GM13977 (cell line): Measurements from ENCODE around the gene OR10W1.

Experiments
- DNase-seq: peaks from one replicate; pipeline ENCODE4 v3.0.0; 2012; ENCODE audit warnings: low spot score
- CTCF ChIP-seq: IDR thresholded peaks from 2 replicates; pipeline ENCODE4 v1.5.1; 2012; ENCODE audit warnings: mild to moderate bottlenecking, control low read depth; ENCODE audit not compliant: insufficient read depth; ENCODE audit errors: extremely low read depth, missing control alignments
- in situ Hi-C: fragments of 300-500 bp; cut with MboI; formaldehyde crosslinking; loops from one replicate; pipeline ENCODE4 v1.12.0; 2022; ENCODE audit warnings: low sequenced_read_pairs, low pct_unique_long_range_greater_than_20kb, mixed read lengths, inconsistent platforms; ENCODE audit not compliant: unreplicated experiment

Gene OR10W1

DNA sequence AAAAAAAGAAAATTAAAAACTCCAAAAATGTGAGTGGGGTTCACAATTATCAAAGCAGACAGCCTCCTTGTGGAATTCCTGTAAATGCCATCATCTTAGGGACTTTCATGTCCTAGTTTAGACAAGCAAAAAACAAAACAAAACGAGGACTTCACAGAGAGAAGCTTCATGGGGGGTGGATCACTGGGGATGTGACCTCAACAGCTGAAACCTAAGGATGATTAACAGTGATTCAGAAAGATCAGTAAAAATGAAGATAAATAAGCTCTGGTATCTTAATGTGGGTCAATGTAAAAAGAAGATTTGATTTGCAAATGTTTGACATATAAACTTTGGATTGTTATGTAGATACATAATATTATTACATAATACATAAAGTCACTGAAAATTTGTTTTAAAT lies 8.1 kb upstream of the OR10W1 start:
- in situ Hi-C loops, result no loop called here

DNA sequence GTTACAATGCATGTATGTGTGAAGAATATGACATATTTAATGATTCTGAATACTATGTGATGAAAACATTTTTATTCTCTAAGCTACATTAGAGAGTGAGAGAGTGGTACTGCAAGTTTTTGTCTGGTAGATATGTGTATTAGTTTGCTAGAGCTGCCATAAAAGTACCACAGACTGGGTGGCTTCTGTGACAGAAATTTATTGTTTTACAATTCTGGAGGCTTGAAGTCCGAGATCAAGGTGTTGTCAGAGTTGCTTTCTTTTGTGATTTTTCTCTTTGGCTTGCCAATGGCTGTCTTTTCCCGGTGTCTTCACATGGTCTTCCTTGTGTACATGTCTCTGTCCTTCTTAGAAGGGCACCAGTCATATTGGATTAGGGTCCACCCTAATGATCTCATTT lies 6.9 kb upstream of the OR10W1 start:
- TF ChIP-seq CTCF, result no peak
- no peak for DNase-seq
- in situ Hi-C loops, result no loop called here

More for the DNA sequence above, 8.1 kb upstream of the OR10W1 start:
- DNase-seq, result no peak
- TF ChIP-seq CTCF, result no peak

GRCh38 chr11:58259983-58260382 lies 8.1 kb downstream of the OR10W1 start:
- no peak for DNase-seq
- no peak for TF ChIP-seq CTCF
- in situ Hi-C loops, result no loop called here

DNA sequence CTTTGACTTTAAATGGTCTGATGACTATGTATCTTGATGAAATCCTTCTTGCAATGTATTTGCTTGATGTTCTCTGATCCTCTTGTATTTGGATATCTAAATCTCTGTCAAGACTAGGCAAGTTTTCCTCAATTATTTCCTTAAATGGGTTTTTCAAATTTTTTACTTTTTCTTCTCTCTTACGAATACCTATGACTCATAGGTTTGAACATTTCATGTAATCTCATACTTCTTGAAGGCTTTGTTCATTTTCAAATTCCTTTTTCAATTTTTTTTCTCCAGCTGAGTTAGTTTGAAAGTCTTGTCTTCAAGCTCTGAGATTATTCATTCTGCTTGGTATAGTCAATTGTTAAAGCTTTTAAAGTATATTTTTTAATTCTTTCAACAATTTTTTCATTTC lies 13.1 kb downstream of the OR10W1 start:
- TF ChIP-seq CTCF, result no peak
- in situ Hi-C loops, result no loop called here
- no peak for DNase-seq

DNA sequence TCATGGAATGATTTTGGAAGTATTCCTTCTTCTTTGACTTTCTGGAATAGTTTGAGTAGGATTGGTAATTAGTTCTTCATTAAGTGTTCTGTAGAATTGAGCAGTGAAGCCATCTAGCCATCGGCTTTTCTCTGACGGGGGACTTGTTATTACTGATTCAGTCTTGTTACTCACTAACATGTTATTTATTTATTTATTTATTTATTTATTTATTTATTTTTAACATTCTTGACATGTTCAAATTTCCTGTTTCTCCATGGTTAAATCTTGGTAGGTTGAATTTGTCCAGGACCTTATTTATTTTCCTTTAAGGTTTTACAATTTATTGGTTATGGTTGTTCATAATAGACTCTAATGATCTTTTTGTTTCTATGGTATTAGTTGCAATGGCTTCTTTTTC lies 24.1 kb downstream of the OR10W1 start:
- no peak for TF ChIP-seq CTCF
- DNase-seq, result no peak
- in situ Hi-C loops, result no loop called here

GRCh38 chr11:58227956-58228615 lies 40.0 kb downstream of the OR10W1 start:
- in situ Hi-C loops, result no loop called here
- TF ChIP-seq CTCF, result no peak
- no peak for DNase-seq

DNA sequence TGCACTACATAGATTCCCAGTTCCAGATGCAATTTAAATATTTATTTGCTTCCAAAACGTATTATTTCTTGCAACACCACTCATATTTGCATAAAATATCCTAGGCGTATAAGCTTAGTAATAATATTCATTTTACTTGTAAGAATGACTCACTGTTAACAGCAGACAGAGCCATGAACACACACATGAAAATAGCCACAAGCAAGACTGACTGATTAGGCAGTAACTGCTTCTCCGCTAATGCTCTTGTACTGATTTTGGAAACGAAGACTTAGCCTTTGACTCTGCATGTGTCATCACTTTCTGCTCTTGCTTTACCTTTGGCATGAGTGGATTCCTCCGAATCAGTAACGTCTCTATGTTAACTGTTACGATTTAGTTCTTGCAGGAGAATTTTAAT lies 45.3 kb downstream of the OR10W1 start:
- TF ChIP-seq CTCF, result no peak
- in situ Hi-C loops, result no loop called here
- DNase-seq, result no peak
